GM12878 (cell line): Measurements from ENCODE around the gene UROD. TPM values are rescaled to one million over a fixed set of nuclear protein-coding genes. Genes with fewer than 3 reads are reported as not detected.

Experiments
- ATAC-seq: fragments of 200-7000 bp; cut with Tn5 transposase; 3 replicates; pipeline ENCODE4 v1.9.1; 2020; ENCODE audit warnings: mild to moderate bottlenecking, moderate library complexity
- BruUV-seq: library from RNA; stranded (reverse); fragments of 400-500 nt; replicated peaks from 2 replicates; lab custom pipeline; 2021; lab: Mats Ljungman, UMichigan
- CTCF ChIA-PET: fragments of 300-600 bp; sonication (Branson Sonifier 250); formaldehyde crosslinking; extraction: SDS; loops from one replicate; lab custom pipeline; 2021; ENCODE audit warnings: inconsistent platforms; lab: Yijun Ruan, JAX
- POLR2A ChIA-PET: fragments of 350-600 bp; formaldehyde crosslinking; extraction: SDS; loops from one replicate; lab custom pipeline; 2021; ENCODE audit warnings: inconsistent platforms; lab: Charles Lee
- RAD21 ChIA-PET: fragments of 300-600 bp; sonication (Branson Sonifier 250); formaldehyde crosslinking; loops from one replicate; lab custom pipeline; 2023; ENCODE audit warnings: antibody characterized with exemption; ENCODE audit not compliant: unreplicated experiment; lab: Charles Lee
- SMC1A ChIA-PET: fragments of 300-600 bp; sonication (Branson Sonifier 250); formaldehyde crosslinking; loops from one replicate; lab custom pipeline; 2023; ENCODE audit not compliant: unreplicated experiment, uncharacterized antibody; lab: Charles Lee
- DNase-seq: peaks from one replicate; pipeline ENCODE4 v3.0.0-alpha.2; 2011; ENCODE audit warnings: low read depth, low spot score
- FAIRE-seq: peaks from 3 replicates; lab custom pipeline; 2011; peaks lifted over from hg19 to GRCh38; lab: Jason Lieb, UNC
- H2AFZ ChIP-seq: 2 replicates; pipeline ENCODE4 v1.6.0; 2011; ENCODE audit warnings: low read depth, low read length, control low read depth; ENCODE audit not compliant: control insufficient read depth
- H3K27ac ChIP-seq: 2 replicates; pipeline ENCODE4 v1.5.1; 2011; ENCODE audit warnings: control low read depth; ENCODE audit not compliant: control insufficient read depth, insufficient read depth
- H3K27me3 ChIP-seq, 2 experiments: replicated peaks in 1 of 2; 2 replicates each; pipeline versions ENCODE4 v1.6.0 to v1.6.1; 2011; ENCODE audit warnings: low read length in 1 of 2; ENCODE audit not compliant: control insufficient read depth in 2 of 2, insufficient read depth in 2 of 2
- H3K36me3 ChIP-seq, 2 experiments: 2 replicates each; pipeline ENCODE4 v1.5.1; 2011; ENCODE audit warnings: low read length in 1 of 2; ENCODE audit not compliant: control insufficient read depth in 2 of 2, insufficient read depth in 2 of 2
- H3K4me1 ChIP-seq: 2 replicates; pipeline ENCODE4 v1.6.1; 2011; ENCODE audit warnings: mild to moderate bottlenecking, low read length, moderate library complexity, mixed read lengths; ENCODE audit not compliant: control insufficient read depth, insufficient read depth
- H3K4me2 ChIP-seq: 2 replicates; pipeline ENCODE4 v1.6.0; 2011; ENCODE audit warnings: control low read depth; ENCODE audit not compliant: control insufficient read depth, insufficient read depth
- H3K4me3 ChIP-seq: fragments of 200-600 bp; sonication (generic); 2 replicates; pipeline ENCODE4 v1.5.1; 2016
- H3K79me2 ChIP-seq: 2 replicates; pipeline ENCODE4 v1.6.0; 2011; ENCODE audit warnings: low read length; ENCODE audit not compliant: control insufficient read depth, insufficient read depth
- H3K9ac ChIP-seq: 2 replicates; pipeline ENCODE4 v1.8.0; 2011; ENCODE audit warnings: low read length, control low read depth, mixed read lengths; ENCODE audit not compliant: control insufficient read depth, insufficient read depth
- H3K9me3 ChIP-seq: replicated peaks from 3 replicates; pipeline ENCODE4 v1.5.1; 2011; ENCODE audit warnings: mild to moderate bottlenecking, low read length; ENCODE audit not compliant: control insufficient read depth, insufficient read depth
- H4K20me1 ChIP-seq: 2 replicates; pipeline ENCODE4 v1.6.0; 2011; ENCODE audit not compliant: control insufficient read depth, insufficient read depth
- ATF7 ChIP-seq: fragments of 450-650 bp; IDR thresholded peaks from 2 replicates; pipeline ENCODE4 v1.6.1; 2016; ENCODE audit warnings: low read depth, mild to moderate bottlenecking
- ETV6 ChIP-seq, 2 experiments: fragments of 450-650 bp in 1 of 2; IDR thresholded peaks in 1 of 2; conservative IDR thresholded peaks in 1 of 2; 2 replicates each; pipeline ENCODE4 v1.6.1; 2014; ENCODE audit warnings: antibody characterized with exemption in 1 of 2, borderline replicate concordance in 1 of 2, low read depth in 1 of 2, mild to moderate bottlenecking in 1 of 2, moderate library complexity in 1 of 2
- GABPA ChIP-seq: IDR thresholded peaks from 2 replicates; pipeline ENCODE4 v1.6.1; 2014; ENCODE audit warnings: antibody characterized with exemption, low read depth, mild to moderate bottlenecking, inconsistent platforms
- NFYA ChIP-seq: IDR thresholded peaks from 2 replicates; pipeline ENCODE4 v1.6.1; 2011; ENCODE audit warnings: low read depth, mild to moderate bottlenecking, low read length, improper control_type of control experiment, borderline replicate concordance
- PML ChIP-seq: IDR thresholded peaks from 2 replicates; pipeline ENCODE4 v1.6.1; 2012; ENCODE audit warnings: low read length, inconsistent platforms
- SMARCA5 ChIP-seq: fragments of 450-650 bp; IDR thresholded peaks from 2 replicates; pipeline ENCODE4 v1.6.1; 2017; ENCODE audit warnings: mild to moderate bottlenecking
- SMC3 ChIP-seq: IDR thresholded peaks from 2 replicates; pipeline ENCODE4 v1.6.1; 2011; ENCODE audit warnings: low read length, improper control_type of control experiment, borderline replicate concordance
- SP1 ChIP-seq: IDR thresholded peaks from one replicate; pipeline ENCODE4 v1.6.1; 2011; ENCODE audit warnings: low read depth, low read length
- TCF7 ChIP-seq: IDR thresholded peaks from 2 replicates; pipeline ENCODE4 v1.6.1; 2014; ENCODE audit warnings: antibody characterized with exemption, borderline replicate concordance
- ZNF24 ChIP-seq: fragments of 450-650 bp; IDR thresholded peaks from 2 replicates; pipeline ENCODE4 v1.6.1; 2017; ENCODE audit warnings: antibody characterized with exemption, mild to moderate bottlenecking
- WGBS: methylation state at CpG from one replicate; pipeline ENCODE4 v1.1.6; 2016; ENCODE audit warnings: low lambda C conversion rate; ENCODE audit not compliant: insufficient replicate concordance, insufficient coverage; ENCODE audit errors: missing lambda C conversion rate; 5-methylcytosine and 5-hydroxymethylcytosine counted together
- in situ Hi-C: fragments of 300-500 bp; cut with MboI; formaldehyde crosslinking; loops from 9 replicates; pipeline ENCODE4 v1.14.3; 2018; ENCODE audit warnings: mixed read lengths
- intact Hi-C: fragments of 100-400 bp; cut with micrococcal nuclease; formaldehyde crosslinking; loops from one replicate; pipeline ENCODE4 v1.14.2; 2022; ENCODE audit not compliant: unreplicated experiment
- polyA plus RNA-seq, 11 experiments: library from polyadenylated mRNA; depleted of rRNA in 4 of 11; unstranded in 6 of 11; stranded (reverse) in 5 of 11; fragments of >200 nt; fragmentation: Nextera tagmentation in 4 of 11; fragmentation: Illumina TruSeq in 1 of 11; extraction: Ambion mirVana in 4 of 11; extraction: Trizol in 1 of 11; gene quantifications; 1 replicate in 1 of 11; 2 replicates in 10 of 11; pipeline versions ENCODE4 v1.2.1 to v1.2.3, GENCODE V29; 2011 to 2016; ENCODE audit warnings: inconsistent platforms in 2 of 11, missing spikeins in 2 of 11, low read depth in 1 of 11
- total RNA-seq, 4 experiments: library from RNA; depleted of rRNA in 3 of 4; stranded (reverse); fragments of >200 nt in 3 of 4; fragmentation: Illumina TruSeq in 1 of 4; extraction: Trizol in 1 of 4; gene quantifications; 2 replicates each; pipeline versions ENCODE4 v1.2.1 to v1.2.3, GENCODE V29; 2013 to 2021
- TF ChIP-seq, protein P1 (sequence below): IDR thresholded peaks from 2 replicates; pipeline ENCODE4 v1.6.1; 2011; ENCODE audit warnings: mild to moderate bottlenecking, low read depth, low read length, moderate library complexity; ENCODE audit not compliant: insufficient replicate concordance
- TF ChIP-seq, protein P2 (sequence below): fragments of 450-650 bp; IDR thresholded peaks from 2 replicates; pipeline ENCODE4 v1.6.1; 2017; ENCODE audit warnings: low read depth, mild to moderate bottlenecking, moderate library complexity

UROD gene
- total and polyA plus RNA-seq, 10 of the 15 experiments (the other 5 are each of a cell fraction or from before 2014, with no cell fraction given) = 65.8 to 330 (median 102) TPM

DNA sequence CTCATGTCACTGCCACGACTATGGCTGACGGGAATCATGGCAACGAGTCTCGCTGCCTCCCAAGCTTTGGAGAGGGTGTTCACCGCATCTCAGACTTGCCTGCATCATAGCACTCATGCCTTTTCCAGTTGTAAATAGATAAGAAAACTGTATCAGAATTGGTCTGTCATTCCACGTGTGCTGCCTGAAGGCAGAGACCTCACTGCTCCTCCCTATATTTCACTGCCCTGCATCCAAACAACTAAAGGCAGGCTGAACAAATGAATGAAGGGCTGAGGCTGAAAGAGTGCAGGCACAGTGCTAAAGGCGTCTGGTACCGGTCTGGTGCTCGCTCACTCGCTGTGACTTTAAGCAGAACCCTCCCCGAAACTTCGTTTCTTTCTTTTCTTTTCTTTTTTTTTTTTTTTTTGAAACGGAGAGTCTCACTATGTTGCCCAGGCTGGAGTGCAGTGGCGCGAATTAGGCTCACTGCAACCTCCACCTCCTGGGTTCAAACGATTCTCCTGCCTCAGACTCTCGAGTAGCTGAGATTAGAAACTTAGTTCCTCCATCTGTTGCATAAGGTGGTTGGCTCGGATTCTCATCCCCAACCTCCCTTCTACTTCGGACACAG, 26.2 kb upstream of the UROD start:
- H3K9ac ChIP-seq = peak overlapping the region; percentile 69
- DNase-seq (no peak), FAIRE-seq (no peak), ATAC-seq (peak; percentile 20)
- H3K4me2 ChIP-seq = peak overlapping the region; percentile 99
- ChIA-PET CTCF (interaction anchor here (0.8 to 3.9 kb wide), 8 partner anchors 12 to 507 kb away, joined by 3 to 18 read pairs (median 3); partner anchors contain the start of genes HECTD3 and UROD), POLR2A (interaction anchor here (0.5 to 1.6 kb wide), 5 partner anchors 26 to 355 kb away, joined by 3 to 20 read pairs (median 4); partner anchors contain the start of genes HECTD3, MUTYH, TOE1 and UROD), SMC1A (interaction anchor here (0.6 to 1.6 kb wide), 7 partner anchors 25 to 626 kb away, joined by 3 to 5 read pairs (median 3); partner anchors contain the start of genes PTCH2 and UROD), RAD21 (interaction anchor here (0.6 to 2.0 kb wide), 6 partner anchors 26 to 1262 kb away, joined by 3 to 14 read pairs (median 5); partner anchors contain the start of genes HECTD3, PLK3, RAD54L and UROD)
- WGBS = 6% methylated on average over 18 of the region's 19 CpGs
- peak overlapping the region; percentile 100 for H2AFZ ChIP-seq
- TF ChIP-seq GABPA (no peak), ZNF24 (peak; percentile 60; the same call in 1 of the 2 replicates)
- H3K27me3 ChIP-seq = no peaks in the 10 kb centered on the region
- H3K4me3 ChIP-seq = peak overlapping the region; percentile 86
- BruUV-seq = TSS peak; percentile 87
- peaks cover 9% of the 10 kb centered on the region for H3K4me1 ChIP-seq
- H3K79me2 ChIP-seq = peaks cover 15% of the 10 kb centered on the region
- no peaks in the 10 kb centered on the region for H4K20me1 ChIP-seq
- no peaks in the 10 kb centered on the region for H3K36me3 ChIP-seq
- peak overlapping the region; percentile 56 for H3K27ac ChIP-seq
- intact Hi-C loops = loop anchor here (1.0 to 10.0 kb wide), 2 partner anchors 61 to 151 kb away; no protein-coding TSS in a partner anchor
- no peaks in the 10 kb centered on the region for H3K9me3 ChIP-seq
- in situ Hi-C loops = no loop called here

DNA sequence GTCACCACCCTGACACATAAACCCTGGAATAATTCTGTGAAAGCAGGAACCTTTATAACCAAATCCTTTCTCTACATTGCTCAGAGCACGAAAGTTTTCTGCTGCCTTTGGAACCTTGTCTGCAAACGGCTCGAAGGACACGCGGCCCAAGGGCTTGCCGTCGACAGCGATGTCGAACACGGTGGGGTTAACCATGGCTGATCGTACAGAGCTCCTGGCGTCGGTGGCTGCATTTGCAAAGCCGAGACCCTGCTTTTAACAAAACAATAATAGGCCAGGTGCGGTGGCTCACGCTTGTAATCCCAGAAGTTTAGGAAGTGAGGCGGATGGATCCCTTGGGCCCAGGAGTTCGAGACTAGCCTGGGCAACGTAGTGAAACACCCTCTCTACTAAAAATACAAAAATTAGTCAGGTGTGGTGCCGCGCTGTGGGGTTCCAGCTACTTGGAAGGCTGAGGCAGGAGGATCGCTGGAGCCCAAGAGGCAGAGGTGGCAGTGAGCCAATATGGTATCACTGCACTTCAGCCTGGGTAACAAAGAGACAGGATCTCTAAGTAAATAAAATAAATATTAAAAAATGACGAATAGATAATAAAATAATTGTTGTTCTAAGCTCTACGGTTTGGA, 23.4 kb upstream of the UROD start:
- Histone ChIP-seq H3K79me2 (peaks cover 15% of the 10 kb centered on the region), H3K4me3 (no peak overlapping the region), H3K36me3 (no peaks in the 10 kb centered on the region), H3K9me3 (no peaks in the 10 kb centered on the region), H4K20me1 (no peaks in the 10 kb centered on the region), H3K9ac (no peak overlapping the region), H3K4me2 (no peak overlapping the region), H3K27me3 (no peaks in the 10 kb centered on the region), H3K27ac (no peak overlapping the region), H3K4me1 (peaks cover 9% of the 10 kb centered on the region), H2AFZ (no peak overlapping the region)
- ChIA-PET CTCF (interaction anchor here (0.6 to 3.9 kb wide), 3 partner anchors 12 to 29 kb away, joined by 3 to 18 read pairs (median 7); partner anchors contain the start of genes HECTD3 and UROD), RAD21 (interaction anchor here (0.6 to 1.0 kb wide), 2 partner anchors 196 to 852 kb away, joined by 3 read pairs; no protein-coding TSS in a partner anchor), POLR2A (interaction anchor here (0.6 to 1.0 kb wide), 6 partner anchors 21 to 611 kb away, joined by 3 to 6 read pairs (median 3); no protein-coding TSS in a partner anchor), SMC1A (interaction anchor here (1.5 kb wide), 1 partner anchor 22 kb away, joined by 7 read pairs; the partner anchor contains the start of gene HECTD3)
- in situ Hi-C loops (no loop called here), intact Hi-C loops (loop anchor here (10.0 kb wide), 1 partner anchor 154 kb away; no protein-coding TSS in a partner anchor)
- ATAC-seq (no peak), DNase-seq (no peak), FAIRE-seq (no peak)
- BruUV-seq = no TSS peak
- 83% methylated on average over 19 of the region's 24 CpGs for WGBS
- TF ChIP-seq NFYA (no peak), ETV6 (conservative IDR thresholded peaks at IDR 0.05 in 1 of 2, IDR thresholded peaks at IDR 0.05 in 1 of 2; ENCODE audit: borderline replicate concordance in 1 of 2, low read depth in 1 of 2) (no peak), PML (no peak), SMARCA5 (no peak), SMC3 (no peak), SP1 (no peak), ATF7 (no peak), TCF7 (no peak)
- TF ChIP-seq, protein P1, sequence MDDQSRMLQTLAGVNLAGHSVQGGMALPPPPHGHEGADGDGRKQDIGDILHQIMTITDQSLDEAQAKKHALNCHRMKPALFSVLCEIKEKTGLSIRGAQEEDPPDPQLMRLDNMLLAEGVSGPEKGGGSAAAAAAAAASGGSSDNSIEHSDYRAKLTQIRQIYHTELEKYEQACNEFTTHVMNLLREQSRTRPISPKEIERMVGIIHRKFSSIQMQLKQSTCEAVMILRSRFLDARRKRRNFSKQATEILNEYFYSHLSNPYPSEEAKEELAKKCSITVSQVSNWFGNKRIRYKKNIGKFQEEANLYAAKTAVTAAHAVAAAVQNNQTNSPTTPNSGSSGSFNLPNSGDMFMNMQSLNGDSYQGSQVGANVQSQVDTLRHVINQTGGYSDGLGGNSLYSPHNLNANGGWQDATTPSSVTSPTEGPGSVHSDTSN = no peak
- TF ChIP-seq, protein P2, sequence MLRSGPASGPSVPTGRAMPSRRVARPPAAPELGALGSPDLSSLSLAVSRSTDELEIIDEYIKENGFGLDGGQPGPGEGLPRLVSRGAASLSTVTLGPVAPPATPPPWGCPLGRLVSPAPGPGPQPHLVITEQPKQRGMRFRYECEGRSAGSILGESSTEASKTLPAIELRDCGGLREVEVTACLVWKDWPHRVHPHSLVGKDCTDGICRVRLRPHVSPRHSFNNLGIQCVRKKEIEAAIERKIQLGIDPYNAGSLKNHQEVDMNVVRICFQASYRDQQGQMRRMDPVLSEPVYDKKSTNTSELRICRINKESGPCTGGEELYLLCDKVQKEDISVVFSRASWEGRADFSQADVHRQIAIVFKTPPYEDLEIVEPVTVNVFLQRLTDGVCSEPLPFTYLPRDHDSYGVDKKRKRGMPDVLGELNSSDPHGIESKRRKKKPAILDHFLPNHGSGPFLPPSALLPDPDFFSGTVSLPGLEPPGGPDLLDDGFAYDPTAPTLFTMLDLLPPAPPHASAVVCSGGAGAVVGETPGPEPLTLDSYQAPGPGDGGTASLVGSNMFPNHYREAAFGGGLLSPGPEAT = no peak
